IPS-11a (cell line): ENCODE measurements around the gene ECT2.
A peak's percentile ranks its signal among the peaks of the same experiment; 100 is the strongest.
"Not testable (repeated sequence)": the region's sequence is repeated elsewhere in the genome, so short reads cannot be mapped to it uniquely, and the experiment has no call there.

Experiments
- H3K4me3 ChIP-seq: one replicate; pipeline ENCODE4 v1.5.1; 2013; ENCODE audit warnings: low read depth, low read length, control low read depth

The ECT2 gene

DNA sequence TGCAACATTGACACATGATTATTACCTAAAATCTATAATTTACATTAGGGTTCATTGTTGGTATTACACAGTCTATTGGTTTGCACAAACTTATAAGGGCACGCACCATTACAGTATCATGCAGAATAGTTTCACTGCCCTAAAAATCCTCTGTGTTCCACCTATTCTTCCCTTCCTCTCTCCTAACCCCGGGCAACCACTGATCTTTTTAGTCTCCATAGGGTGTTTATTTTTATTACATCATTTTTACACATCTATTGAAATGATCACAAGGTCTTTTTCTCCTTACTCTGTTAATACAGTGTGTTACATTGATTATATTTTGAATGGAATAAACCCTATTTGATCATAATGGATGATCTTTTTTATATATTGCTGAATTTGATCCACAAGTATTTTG is 15.5 kb upstream of the ECT2 start:
- H3K4me3 ChIP-seq: no peak overlapping the region

DNA sequence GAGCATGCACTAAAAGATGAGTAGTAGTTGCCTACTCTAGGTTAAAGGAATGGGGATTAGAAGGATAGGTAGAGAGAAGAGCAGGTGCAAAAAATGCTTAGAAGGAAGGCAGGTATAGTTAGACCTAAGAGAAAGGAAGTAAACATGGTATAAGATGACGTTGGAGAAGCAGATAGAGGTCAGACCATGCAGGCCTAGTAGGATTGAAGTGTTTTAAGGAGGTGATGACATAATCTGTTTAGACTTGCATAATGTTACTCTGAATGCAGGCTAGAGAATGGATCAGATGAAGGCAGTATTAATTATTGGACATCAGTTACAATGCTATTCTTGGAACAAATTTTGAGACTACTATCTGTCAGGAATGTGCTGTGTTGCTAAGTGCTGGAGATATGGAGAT is 11.1 kb upstream of the ECT2 start:
- H3K4me3 ChIP-seq: no peak overlapping the region

DNA sequence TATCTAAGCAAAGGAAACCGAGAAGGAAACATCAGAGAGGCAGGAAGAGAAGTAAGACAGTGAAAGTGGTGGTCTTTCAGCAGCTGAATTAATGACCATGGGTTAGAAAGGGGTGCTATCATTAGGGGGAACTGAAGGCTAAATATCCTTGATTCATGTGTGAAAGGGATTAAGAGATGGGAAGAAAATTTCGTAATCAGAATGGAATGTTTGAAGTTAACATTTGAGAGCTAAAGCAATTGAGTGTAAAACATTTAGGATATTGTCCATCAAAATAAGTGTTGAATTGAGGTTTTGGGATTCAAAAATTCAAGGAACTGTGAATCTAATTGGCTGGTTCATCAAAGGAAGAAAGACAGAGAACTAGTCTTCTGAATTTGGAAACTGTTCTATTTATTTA is 4.1 kb upstream of the ECT2 start:
- H3K4me3 ChIP-seq: no peak overlapping the region

DNA sequence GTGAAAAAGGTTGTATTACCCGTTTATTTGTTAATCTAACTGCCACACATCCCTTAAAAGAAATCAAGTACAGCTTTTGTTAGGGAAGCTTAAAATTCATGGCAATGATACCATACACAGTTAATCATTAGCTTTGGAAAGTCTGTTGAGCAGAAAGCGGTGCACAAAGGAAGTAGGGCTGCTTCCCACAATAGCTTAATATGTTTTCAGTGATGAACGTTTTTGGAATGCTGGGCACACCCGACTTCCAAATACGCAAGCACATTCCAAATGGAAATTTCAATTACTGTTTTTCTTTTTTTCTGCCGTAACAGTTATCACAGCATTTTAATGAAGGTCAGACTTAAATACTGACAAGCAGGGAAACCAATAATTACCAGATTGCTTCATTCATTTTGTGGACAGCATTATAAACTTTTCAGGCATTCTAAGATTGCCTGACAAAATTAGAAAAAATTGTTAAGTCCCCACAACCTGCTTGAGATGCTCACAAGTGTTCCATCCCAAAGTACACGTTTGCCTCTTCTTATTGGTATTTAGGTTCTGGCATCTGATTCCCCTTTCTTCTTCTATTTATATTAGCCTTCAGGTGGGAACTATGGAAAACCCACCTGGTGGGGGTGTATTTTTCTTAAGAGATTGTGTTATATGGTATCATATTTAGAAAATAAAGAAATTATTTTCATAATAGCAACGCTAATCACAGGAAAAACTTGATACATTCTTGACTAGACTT is 1.1 kb upstream of the ECT2 start:
- no peak overlapping the region for H3K4me3 ChIP-seq

DNA sequence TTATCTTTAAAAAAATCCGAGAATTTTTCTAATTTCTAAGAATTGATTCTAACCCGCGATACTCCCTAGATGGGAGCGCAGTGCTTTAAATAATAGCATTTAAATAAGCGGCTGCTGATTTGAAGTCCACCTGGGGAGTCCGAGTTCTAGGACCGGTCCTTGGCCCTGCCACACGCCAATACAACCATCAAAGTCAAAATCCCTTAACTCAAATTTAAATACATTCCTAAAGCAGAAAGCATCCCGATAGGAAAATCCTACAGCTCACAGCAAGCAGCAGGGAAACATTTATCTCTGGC is 508 bp upstream of the ECT2 start:
- H3K4me3 ChIP-seq: peak overlapping the region; percentile 13

DNA sequence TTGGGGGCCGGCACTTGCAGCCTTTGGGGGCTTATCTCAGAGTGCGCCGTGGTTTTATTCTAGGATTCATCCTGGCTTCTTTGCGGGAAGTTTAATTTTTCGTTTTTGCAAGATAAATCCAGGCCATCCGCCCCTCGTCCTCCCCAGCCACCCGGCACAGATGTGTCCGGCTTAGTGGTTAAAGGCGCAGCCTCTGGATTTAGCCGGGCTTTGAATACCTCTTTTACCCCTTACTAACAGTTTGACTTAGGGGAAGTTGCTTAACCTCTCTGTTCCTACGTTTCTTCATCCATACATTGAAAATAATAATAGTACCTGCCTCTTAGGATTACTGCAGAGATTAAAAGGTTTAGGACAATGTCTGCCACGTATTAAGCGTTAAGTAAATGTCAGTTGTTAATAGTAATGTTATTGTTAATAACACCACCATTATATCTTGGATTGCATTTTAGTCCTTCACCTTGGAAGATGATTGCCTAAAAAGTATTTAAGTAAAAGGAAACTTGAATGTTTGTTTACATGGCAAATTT is 714 bp downstream of the ECT2 start:
- H3K4me3 ChIP-seq: peak overlapping the region; percentile 89

DNA sequence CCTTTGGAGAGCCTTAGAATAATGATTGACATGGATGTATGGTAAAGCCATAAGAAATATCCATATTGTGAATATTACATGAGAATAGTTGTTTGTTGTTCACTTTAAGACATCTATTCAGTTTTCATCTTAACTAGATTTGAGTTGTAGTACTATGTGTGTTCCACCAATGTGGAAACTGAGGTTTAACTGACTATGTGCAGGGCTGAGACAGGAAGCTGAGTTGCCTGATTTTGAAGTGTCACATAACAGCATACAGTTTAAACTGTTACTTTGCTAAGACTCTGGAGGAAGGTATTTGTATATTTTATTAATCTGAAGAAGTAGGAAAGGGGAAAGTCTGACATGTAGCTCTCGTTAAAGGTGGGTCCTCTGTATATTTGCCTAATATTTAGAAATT is 2.1 kb downstream of the ECT2 start:
- H3K4me3 ChIP-seq: no peak overlapping the region

DNA sequence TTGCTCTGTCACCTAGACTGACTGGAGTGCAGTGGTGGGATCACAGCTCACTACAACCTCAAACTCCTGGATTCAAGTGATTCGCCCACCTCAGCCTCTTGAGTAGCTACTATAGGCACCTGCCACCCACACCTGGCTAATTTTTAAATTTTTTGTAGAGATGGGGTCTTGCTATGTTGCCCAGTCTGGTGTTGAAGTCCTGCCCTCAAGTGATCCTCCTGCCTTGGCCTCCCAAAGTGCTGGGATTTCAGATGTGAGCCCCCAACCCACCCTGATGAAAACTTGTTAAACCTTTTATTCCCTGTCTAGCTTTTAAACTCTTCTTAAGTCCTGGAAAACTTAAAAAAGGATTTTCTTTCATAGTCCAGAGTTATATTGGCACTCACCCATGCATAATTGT is 2.6 kb downstream of the ECT2 start:
- no peak overlapping the region for H3K4me3 ChIP-seq

DNA sequence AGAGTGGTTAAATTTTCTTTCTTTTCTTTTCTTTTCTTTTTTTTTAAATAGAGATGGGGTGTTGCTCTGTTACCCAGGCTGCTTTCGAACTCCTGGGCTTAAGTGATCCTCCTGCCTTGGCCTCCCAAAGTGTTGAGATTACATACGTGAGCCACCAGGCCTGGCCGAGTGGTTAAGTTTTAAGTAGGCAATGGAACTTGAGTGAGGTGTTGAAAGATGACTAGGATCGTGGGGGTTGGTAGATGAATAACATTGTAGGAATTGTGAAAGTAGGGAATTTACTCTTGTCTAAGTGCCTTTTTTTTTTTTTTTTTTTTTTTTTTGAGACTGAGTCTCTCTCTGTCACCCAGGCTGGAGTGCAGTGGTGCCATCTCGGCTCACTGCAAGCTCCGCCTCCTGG is 9.9 kb downstream of the ECT2 start:
- H3K4me3 ChIP-seq: not testable (repeated sequence)

DNA sequence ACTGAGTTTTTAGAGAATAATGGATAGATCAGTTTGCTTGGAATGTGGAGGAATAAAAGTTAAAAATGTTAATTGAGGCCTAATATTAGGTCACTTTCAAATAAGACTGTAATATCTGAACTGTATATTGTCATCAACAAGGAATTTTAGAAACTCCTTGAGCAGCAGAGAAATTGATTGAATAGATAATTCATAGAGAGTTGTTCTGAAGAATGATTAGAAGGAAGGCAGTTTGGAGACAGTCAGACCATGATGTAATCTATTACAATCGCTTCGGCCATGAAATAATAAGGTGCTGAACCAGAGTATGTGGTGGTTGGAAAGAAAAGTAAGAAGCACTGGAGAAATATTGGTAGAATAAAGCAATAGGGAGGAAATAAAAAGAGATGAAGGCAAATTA is 15.7 kb downstream of the ECT2 start:
- H3K4me3 ChIP-seq: no peak overlapping the region

DNA sequence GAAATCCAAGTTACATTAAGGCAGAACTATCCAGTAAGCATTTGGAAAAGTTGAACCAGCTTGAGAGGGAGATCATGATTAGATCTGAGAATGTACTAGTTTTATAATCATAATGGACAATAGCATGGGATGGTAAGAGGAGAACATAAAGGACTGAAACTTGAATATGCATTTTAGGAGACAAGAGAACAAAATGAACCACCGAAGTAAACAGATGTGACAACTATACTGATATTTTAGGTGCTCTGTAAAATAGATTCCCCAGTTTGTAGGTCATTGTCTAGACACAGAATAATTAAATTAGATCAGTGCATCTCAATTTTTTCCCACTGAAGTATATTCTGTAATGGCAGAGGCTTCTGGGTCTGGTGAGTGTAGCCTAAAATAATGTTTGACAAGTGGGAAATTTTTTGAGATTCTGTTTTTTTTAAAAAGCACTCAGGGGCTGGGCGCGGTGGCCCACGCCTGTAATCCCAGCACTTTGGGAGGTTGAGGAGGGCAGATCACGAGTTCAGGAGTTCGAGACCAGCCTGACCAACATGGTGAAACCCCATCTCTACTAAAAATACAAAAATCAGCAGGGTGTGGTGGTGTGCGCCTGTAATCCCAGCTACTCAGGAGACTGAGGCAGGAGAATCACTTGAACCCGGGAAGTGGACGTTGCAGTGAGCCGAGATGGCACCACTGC is 16.3 kb downstream of the ECT2 start:
- H3K4me3 ChIP-seq: no peak overlapping the region

DNA sequence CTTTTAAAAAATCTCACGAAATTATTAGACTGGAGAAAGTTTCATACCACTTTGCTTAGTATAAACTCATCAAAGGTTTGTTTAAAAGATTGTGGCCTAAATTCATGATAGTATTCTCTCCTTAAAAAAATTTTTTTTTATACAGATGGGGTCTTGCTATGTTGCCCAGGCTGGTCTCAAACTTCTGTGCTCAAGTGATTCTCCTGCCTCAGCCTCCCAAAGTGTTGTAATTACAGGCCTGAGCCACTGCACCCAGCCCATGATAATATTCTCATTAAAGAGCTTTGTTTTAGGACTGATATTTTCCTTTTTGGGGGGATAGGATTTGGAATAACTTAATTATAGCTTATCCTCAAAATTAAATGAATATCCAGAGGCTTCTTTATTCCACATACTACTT is 19.9 kb downstream of the ECT2 start:
- H3K4me3 ChIP-seq: no peak overlapping the region

DNA sequence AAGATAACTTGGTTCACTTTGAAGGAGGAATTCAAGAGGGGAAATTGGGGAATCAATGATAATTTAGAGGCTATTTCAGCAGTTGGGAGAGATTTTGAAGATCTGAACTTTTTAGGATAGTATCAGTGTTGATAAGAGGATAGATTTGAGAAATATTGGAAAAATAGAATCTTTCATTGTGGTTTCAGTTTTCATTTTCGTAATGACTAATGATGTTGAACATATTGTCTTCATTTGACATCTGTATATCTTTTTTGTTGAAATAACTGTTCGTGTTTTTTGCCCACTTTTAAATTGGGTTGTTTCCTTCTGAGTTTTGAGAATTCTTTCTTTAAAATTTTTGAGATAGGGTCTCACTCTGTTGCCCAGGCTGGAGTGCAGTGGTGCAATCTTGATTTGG is 21.1 kb downstream of the ECT2 start:
- no peak overlapping the region for H3K4me3 ChIP-seq

DNA sequence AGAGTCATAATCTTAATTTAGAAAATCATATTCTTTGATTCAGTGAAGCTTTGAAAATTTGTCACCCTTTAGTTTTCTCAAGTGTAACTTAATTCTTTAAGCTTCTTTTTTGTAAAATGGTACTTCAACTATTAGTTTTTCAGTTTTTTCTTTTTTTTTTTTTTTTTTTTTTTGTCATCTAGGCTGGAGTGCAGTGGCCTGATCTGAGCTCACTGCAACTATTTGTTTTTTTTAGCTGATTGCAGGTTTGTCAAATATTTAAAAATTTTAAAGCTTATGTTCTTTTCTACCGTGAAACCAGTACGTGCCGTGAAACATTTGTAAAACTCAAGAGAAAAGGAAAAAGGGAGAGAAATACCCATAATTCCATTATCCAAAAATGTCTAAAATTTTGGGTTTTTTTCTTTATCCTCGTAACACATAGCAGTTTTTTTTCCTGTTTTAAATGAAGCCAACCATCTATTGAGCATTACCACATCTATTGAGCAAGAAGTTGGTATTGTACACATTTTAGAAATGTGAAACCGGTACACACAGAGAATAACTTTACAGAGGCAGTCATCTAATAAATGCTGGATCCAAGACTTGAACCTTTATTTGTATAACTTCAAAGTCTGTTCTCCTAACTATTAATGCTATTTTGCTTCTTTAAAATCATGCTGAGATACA is 25.7 kb downstream of the ECT2 start:
- H3K4me3 ChIP-seq: no peak overlapping the region

DNA sequence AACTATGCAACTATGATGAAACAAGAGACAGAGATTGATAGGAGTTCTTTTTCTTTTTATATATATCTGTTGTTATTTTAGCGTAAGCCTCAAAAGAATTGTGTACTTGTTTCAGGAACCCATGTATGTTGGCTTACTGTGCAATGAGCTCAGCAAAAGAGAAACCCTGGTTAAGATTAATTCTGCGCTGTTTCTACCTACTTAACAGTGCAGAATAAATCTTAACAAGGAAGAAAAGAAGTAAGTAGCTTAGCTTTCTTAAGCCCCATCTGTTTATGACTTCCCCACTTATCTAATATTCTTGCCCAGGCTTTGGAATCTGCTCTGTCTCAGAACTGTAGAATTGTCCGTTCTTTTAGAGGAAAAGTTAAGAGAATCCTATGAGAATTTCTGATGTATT is 27.4 kb downstream of the ECT2 start:
- no peak overlapping the region for H3K4me3 ChIP-seq

DNA sequence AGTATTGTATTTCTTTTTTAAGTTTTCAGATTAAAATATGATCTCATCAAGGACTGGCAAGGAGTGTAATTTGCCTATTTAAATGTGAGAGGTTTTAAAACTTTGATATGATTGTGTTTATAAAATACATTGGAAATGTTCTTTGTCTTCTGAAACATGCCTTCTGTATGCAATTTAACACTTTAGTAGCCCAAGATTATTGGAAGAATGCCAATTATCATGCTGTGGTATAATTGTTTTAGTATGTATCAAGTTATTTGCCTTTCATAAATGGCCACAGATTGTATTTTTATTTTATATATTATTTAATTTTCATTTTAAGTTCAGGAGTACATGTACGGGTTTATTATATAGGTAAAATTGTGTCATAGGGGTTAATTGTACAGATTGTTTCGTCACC is 31.7 kb downstream of the ECT2 start:
- no peak overlapping the region for H3K4me3 ChIP-seq

DNA sequence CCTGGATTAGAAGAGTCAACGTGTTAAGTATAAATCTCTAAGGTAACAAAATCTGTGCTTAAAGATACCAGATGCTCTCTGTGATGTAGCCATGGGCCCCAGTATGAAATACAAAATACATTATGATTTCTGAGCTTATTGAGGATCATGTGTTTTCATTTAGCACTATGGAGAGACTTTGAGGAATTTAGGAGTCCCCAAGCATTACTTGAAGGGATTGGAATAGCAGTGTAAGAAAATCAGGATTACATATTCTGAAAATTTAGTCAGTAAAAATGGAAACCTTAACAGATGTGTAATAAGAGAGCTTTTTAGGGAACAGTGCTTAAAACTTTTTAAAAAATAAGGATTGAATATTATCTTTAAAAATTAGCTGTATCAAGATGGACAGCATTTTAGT is 35.5 kb downstream of the ECT2 start:
- H3K4me3 ChIP-seq: no peak overlapping the region

DNA sequence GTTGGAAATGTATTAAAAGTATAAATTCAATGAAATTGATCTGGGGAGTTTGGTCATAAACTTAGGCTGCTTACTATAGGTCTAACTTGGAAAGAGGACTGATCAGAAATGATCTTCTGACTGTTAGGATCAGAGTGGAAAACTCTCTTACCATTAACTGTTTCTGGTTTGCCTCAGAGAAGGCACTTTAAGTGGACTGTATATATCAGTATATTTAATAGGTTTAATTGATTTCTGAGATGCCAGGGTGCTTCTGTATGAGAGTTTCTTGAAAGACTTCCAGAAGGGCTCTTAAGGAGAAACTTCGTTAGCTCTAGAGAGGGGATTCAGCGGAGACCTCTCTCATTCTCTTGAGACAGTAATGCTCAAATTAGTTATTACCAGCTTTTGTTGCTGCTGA is 36.5 kb downstream of the ECT2 start:
- no peak overlapping the region for H3K4me3 ChIP-seq

DNA sequence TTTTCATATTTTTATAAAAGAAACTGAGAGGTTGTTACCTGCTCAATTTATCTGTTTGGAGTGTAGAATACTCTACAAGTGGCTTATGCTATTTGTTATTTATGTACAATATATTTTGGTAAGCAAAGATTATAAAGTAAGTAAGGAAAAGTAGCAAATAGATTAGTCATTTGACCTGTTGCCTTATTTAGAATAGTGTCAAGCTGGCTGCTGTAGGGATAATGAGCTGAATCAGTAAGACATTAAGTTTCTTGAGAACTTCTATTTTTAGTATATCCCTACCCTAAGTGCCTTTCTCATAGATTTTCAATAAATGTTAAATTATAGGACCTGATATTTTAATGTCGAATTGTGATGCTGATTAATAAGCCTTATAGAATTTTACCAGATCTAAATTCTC is 37.2 kb downstream of the ECT2 start:
- H3K4me3 ChIP-seq: no peak overlapping the region

DNA sequence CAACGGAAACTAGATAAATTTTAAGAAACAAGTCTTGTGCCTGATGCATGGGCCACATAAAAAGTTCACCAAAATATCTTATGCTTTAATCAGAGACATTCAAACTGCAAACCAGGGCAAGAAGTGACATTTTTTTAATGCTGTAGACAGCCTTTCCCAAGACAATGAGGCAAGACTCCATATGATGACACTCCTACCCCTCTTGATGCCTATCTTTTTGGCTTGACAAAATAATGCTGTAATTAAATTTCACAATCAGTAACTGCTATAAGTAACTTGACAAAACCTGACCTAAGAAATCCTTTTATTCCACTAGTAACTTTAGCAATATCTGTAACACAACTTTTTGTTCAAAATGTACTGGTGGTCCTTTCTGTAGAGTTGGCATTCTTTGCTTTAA is 48.7 kb downstream of the ECT2 start:
- no peak overlapping the region for H3K4me3 ChIP-seq

DNA sequence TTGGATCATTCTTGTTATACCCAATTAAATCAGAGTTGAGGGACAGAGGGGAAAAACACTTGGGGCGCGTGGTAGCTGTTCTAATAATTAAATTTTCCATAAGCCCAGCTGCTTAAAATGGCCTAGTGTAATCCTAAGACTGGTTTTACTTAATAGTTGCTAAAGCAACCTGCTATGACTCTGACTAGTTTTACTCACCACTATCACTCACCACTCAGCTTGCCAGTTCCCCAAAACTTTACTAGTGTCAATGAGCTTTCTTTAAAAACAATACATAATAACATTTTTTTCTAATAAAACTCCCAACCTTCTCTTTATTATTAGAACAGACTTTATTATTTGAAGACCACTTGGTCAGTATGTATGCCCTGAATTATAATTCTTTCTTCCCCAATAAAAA is 49.6 kb downstream of the ECT2 start:
- H3K4me3 ChIP-seq: no peak overlapping the region

DNA sequence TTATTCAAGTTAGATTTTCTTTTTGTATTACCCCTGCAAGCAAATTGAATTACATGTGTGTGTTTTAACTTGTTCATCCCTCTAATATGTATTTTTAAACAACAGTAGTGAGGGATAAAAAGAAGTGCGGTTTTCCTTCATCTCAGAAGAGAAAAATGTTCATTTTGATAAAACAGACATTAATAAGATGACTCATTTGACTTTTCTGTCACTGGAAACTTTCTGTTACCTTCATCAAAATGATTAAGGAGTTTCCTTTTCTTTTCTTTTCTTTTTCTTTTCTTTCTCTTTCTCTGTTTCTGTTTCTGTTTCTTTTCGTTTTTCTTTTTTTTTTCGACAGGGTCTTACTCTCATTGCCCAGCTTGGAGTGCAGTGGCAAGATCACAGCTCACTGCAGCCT is 53.0 kb downstream of the ECT2 start:
- H3K4me3 ChIP-seq: no peak overlapping the region
